HG03521 (cell line): ENCODE data around the gene LRRC43.

Source experiments
- ATAC-seq: cut with Tn5 transposase; IDR thresholded peaks from one replicate; pipeline ENCODE4 v1.9.1; 2021; ENCODE audit warnings: mild to moderate bottlenecking, moderate library complexity; ENCODE audit not compliant: unreplicated experiment

The LRRC43 gene

GRCh38 chr12:122215771-122216170 lies 32.8 kb downstream of the LRRC43 start:
- no peak for ATAC-seq

- no peak for ATAC-seq
Measured at GRCh38 chr12:122216445-122216844, 33.5 kb downstream of the LRRC43 start.

GRCh38 chr12:122225683-122226365 lies 42.9 kb downstream of the LRRC43 start, which contains the start of gene DIABLO:
TSS of gene DIABLO (minus strand) at chr12:122226052. CDS start at chr12:122226014, 38 bp downstream.
- ATAC-seq: peak; percentile 90

GRCh38 chr12:122226366-122227125 lies 43.6 kb downstream of the LRRC43 start:
- no peak for ATAC-seq

- ATAC-seq: no peak
Measured at GRCh38 chr12:122227341-122227740, 44.4 kb downstream of the LRRC43 start.

GRCh38 chr12:122228092-122228491 lies 45.2 kb downstream of the LRRC43 start:
- no peak for ATAC-seq

GRCh38 chr12:122230798-122231197 lies 47.9 kb downstream of the LRRC43 start:
- no peak for ATAC-seq

GRCh38 chr12:122232691-122233090 lies 49.8 kb downstream of the LRRC43 start:
- ATAC-seq: no peak

GRCh38 chr12:122235741-122236140 lies 52.8 kb downstream of the LRRC43 start:
- no peak for ATAC-seq

- ATAC-seq: no peak
Measured at GRCh38 chr12:122238861-122239260, 55.9 kb downstream of the LRRC43 start.

- no peak for ATAC-seq
Measured at GRCh38 chr12:122243965-122244364, 61.0 kb downstream of the LRRC43 start.

- no peak for ATAC-seq
Measured at GRCh38 chr12:122244565-122245371, 61.8 kb downstream of the LRRC43 start.

- no peak for ATAC-seq
Measured at GRCh38 chr12:122245553-122245952, 62.6 kb downstream of the LRRC43 start.

- ATAC-seq: no peak
Measured at GRCh38 chr12:122250047-122250446, 67.1 kb downstream of the LRRC43 start.

GRCh38 chr12:122250536-122250935 lies 67.6 kb downstream of the LRRC43 start:
- no peak for ATAC-seq
